Keratinocyte (primary cell): ENCODE results near the gene TUBB.

Experiments
- CTCF ChIP-seq, 3 experiments: IDR thresholded peaks in 1 of 3; conservative IDR thresholded peaks in 1 of 3; optimal IDR thresholded peaks in 1 of 3; 2 replicates in 2 of 3; 3 replicates in 1 of 3; pipeline versions ENCODE3 to v1.5.1; 2011; ENCODE audit warnings: low read length in 3 of 3, mild to moderate bottlenecking in 3 of 3, moderate library complexity in 2 of 3, control low read depth in 1 of 3, inconsistent platforms in 1 of 3; ENCODE audit not compliant: insufficient read depth in 2 of 3; ENCODE audit errors: extremely low read depth in 1 of 3
- EZH2 ChIP-seq: IDR thresholded peaks from one replicate; pipeline ENCODE4 v1.6.1; 2012; ENCODE audit warnings: inconsistent platforms, mild to moderate bottlenecking, low read length, moderate library complexity

- TF ChIP-seq EZH2 (no peak), CTCF (optimal IDR thresholded peaks at IDR 0.05 in 1 of 3, IDR thresholded peaks at IDR 0.05 in 1 of 3, conservative IDR thresholded peaks at IDR 0.05 in 1 of 3; ENCODE audit: extremely low read depth in 1 of 3, insufficient read depth in 2 of 3, low read length in 3 of 3) (no peak)
Observed at GRCh38 chr6:30690403-30691207, 29.5 kb upstream of the TUBB start, which contains the start of gene NRM.
